Measurements from ENCODE around the gene LRRC2. TPM values are rescaled to one million over a fixed set of nuclear protein-coding genes. Genes with fewer than 3 reads are reported as not detected.

Gene LRRC2
- total RNA-seq, 1 experiment from 2014 or later, result 2.6 TPM

- Histone ChIP-seq H2AK5ac (ENCODE audit: insufficient read length, low read length) (no peak overlapping the region), H3K27me3 (ENCODE audit: insufficient read depth, low read length) (no peaks in the 10 kb centered on the region), H2BK15ac (ENCODE audit: low read depth, low read length) (no peak overlapping the region), H2BK120ac (ENCODE audit: low read depth, low read length, poor library complexity, severe bottlenecking) (no peak overlapping the region), H3K23me2 (ENCODE audit: insufficient read length, low read depth, low read length, poor library complexity, severe bottlenecking) (peaks cover 4% of the 10 kb centered on the region), H3K14ac (ENCODE audit: insufficient read depth, low read length) (no peak overlapping the region), H4K20me1 (ENCODE audit: control insufficient read depth, insufficient read depth, insufficient read length) (no peaks in the 10 kb centered on the region), H4K8ac (replicated peaks; ENCODE audit: insufficient read length, low read depth, low read length) (no peak overlapping the region), H3K18ac (ENCODE audit: insufficient read length, low read depth, low read length) (no peak overlapping the region), H2AFZ (ENCODE audit: low read length) (no peak overlapping the region), H3K9ac (ENCODE audit: extremely low read depth, insufficient read length, low read length) (no peak overlapping the region), H3K56ac (ENCODE audit: insufficient read length, low read depth, low read length) (no peak overlapping the region), H4K91ac (ENCODE audit: insufficient read length, low read depth, low read length) (no peak overlapping the region), H2BK20ac (ENCODE audit: low read depth, low read length, poor library complexity, severe bottlenecking) (no peak overlapping the region), H2BK5ac (ENCODE audit: insufficient read length, low read length) (no peak overlapping the region), H3K4me2 (ENCODE audit: insufficient read depth, insufficient read length, low read length) (no peak overlapping the region), H4K5ac (ENCODE audit: insufficient read length, low read depth, low read length) (no peak overlapping the region), H3K23ac (ENCODE audit: insufficient read length, low read depth, low read length) (no peak overlapping the region), H3K9me3 (ENCODE audit: control insufficient read depth, low read depth, low read length) (no peaks in the 10 kb centered on the region), H3T11ph (ENCODE audit: low read length) (no peak overlapping the region), H3K79me2 (ENCODE audit: insufficient read depth, low read length) (no peaks in the 10 kb centered on the region), H3K27ac (ENCODE audit: insufficient read length, low read depth, low read length) (no peak overlapping the region), H2BK12ac (ENCODE audit: insufficient read length, low read depth, low read length) (no peak overlapping the region), H3K4me1 (ENCODE audit: insufficient read depth, low read length) (peaks cover 3% of the 10 kb centered on the region; the same call in 1 of the 2 replicates), H3K79me1 (ENCODE audit: insufficient read depth, low read depth, low read length, poor library complexity, severe bottlenecking) (no peaks in the 10 kb centered on the region), H3K4ac (ENCODE audit: low read depth, low read length) (no peak overlapping the region)
- H3K27me3 Mint-ChIP-seq (ENCODE audit: low read depth), result peaks cover 4% of the 10 kb centered on the region
- no peaks in the 10 kb centered on the region for H3K9me3 Mint-ChIP-seq
- H3K4me3 Mint-ChIP-seq, result no peak overlapping the region
- H3K36me3 Mint-ChIP-seq (ENCODE audit: insufficient read depth in 1 of 3, low read depth in 3 of 3), result no peaks in the 10 kb centered on the region; a peak in 1 of 7 replicates
- TF ChIP-seq CTCF (conservative IDR thresholded peaks at IDR 0.05), result no peak
- no CpG with 5 or more reads among the region's 9 CpGs for WGBS (ENCODE audit: extremely low coverage, insufficient read length, low lambda C conversion rate)
- no peak for DNase-seq
- H3K4me1 Mint-ChIP-seq, result peaks cover 16 to 29% of the 10 kb centered on the region in 2 experiments
- H3K27ac Mint-ChIP-seq, result no peak overlapping the region; a peak in 1 of 7 replicates
Observed at GRCh38 chr3:46615050-46615775, 49.1 kb upstream of the LRRC2 start.
